Endothelial cell of umbilical vein (primary cell): ENCODE measurements around the gene NIPSNAP2.

Experiments used
- CTCF ChIP-seq, 2 donors: IDR thresholded peaks; 1 replicate in 1 of 2; 2 replicates in 1 of 2; pipeline ENCODE4 v1.5.1; 2011; ENCODE audit warnings: low read length in 2 of 2, mild to moderate bottlenecking in 2 of 2, moderate library complexity in 2 of 2, control low read depth in 1 of 2, inconsistent platforms in 1 of 2, low read depth in 1 of 2; ENCODE audit not compliant: insufficient read depth in 1 of 2; ENCODE audit errors: extremely low read depth in 1 of 2
- EZH2 ChIP-seq: IDR thresholded peaks from 2 replicates; pipeline ENCODE4 v1.6.1; 2012; ENCODE audit warnings: borderline replicate concordance, low read depth, mild to moderate bottlenecking, moderate library complexity, low read length, inconsistent platforms; ENCODE audit not compliant: severe bottlenecking
- FOS ChIP-seq: IDR thresholded peaks from 2 replicates; pipeline ENCODE4 v1.6.1; 2011; ENCODE audit warnings: mild to moderate bottlenecking, low read length, moderate library complexity, borderline replicate concordance; ENCODE audit not compliant: insufficient read depth
- GATA2 ChIP-seq: IDR thresholded peaks from 2 replicates; pipeline ENCODE4 v1.7.0; 2011; ENCODE audit warnings: low read depth, mild to moderate bottlenecking, moderate library complexity, mixed read lengths, low read length; ENCODE audit not compliant: insufficient read length, insufficient read depth
- JUN ChIP-seq: IDR thresholded peaks from 2 replicates; pipeline ENCODE4 v1.6.1; 2011; ENCODE audit warnings: borderline replicate concordance, low read depth; ENCODE audit not compliant: insufficient read length, insufficient read depth
- MAX ChIP-seq: IDR thresholded peaks from 2 replicates; pipeline ENCODE4 v1.6.1; 2011; ENCODE audit not compliant: insufficient read depth, insufficient read length
- POLR2A ChIP-seq: IDR thresholded peaks from 2 replicates; pipeline ENCODE4 v1.6.1; 2012; ENCODE audit warnings: low read depth, mild to moderate bottlenecking, control low read depth, low read length
- POLR2AphosphoS5 ChIP-seq: IDR thresholded peaks from 2 replicates; pipeline ENCODE4 v1.6.1; 2012; ENCODE audit warnings: low read depth, mild to moderate bottlenecking, control low read depth, low read length, moderate library complexity; ENCODE audit not compliant: insufficient read depth

GRCh38 chr7:55970561-55970960 lies 6.2 kb downstream of the NIPSNAP2 start:
- TF ChIP-seq CTCF (IDR thresholded peaks at IDR 0.05; ENCODE audit: extremely low read depth in 1 of 2, insufficient read depth in 1 of 2, low read depth in 1 of 2, low read length in 2 of 2), result no peak
- TF ChIP-seq POLR2A, result no peak
- no peak for TF ChIP-seq POLR2AphosphoS5
- TF ChIP-seq EZH2, result no peak
- no peak for TF ChIP-seq FOS
- no peak for TF ChIP-seq JUN
- no peak for TF ChIP-seq GATA2
- TF ChIP-seq MAX, result no peak
